NCI-H69 (cell line): ENCODE measurements around the gene FOXJ3.

Source experiments
- DNase-seq: peaks from one replicate; lab custom pipeline; 2025; lab: John Stamatoyannopoulos, UW

Gene FOXJ3

GRCh38 chr1:42144711-42145388 lies 190.2 kb downstream of the FOXJ3 start:
- DNase-seq, result peak; percentile 51

- peak; percentile 39 for DNase-seq
Observed at GRCh38 chr1:42143896-42144710, 190.9 kb downstream of the FOXJ3 start.

- DNase-seq, result peak; percentile 31
Observed at GRCh38 chr1:42142894-42143675, 191.9 kb downstream of the FOXJ3 start.

GRCh38 chr1:42141978-42142377 lies 193.1 kb downstream of the FOXJ3 start:
- no peak for DNase-seq

- DNase-seq, result no peak
Observed at GRCh38 chr1:42140191-42140590, 194.8 kb downstream of the FOXJ3 start.

GRCh38 chr1:42139444-42139843 lies 195.6 kb downstream of the FOXJ3 start:
- no peak for DNase-seq

- no peak for DNase-seq
Observed at GRCh38 chr1:42138586-42138985, 196.4 kb downstream of the FOXJ3 start.

GRCh38 chr1:42137766-42138165 lies 197.3 kb downstream of the FOXJ3 start:
- DNase-seq, result peak; percentile 8

GRCh38 chr1:42136466-42136865 lies 198.6 kb downstream of the FOXJ3 start:
- no peak for DNase-seq

- DNase-seq, result no peak
Observed at GRCh38 chr1:42135426-42135825, 199.6 kb downstream of the FOXJ3 start.

- no peak for DNase-seq
Observed at GRCh38 chr1:42133809-42134526, 201.1 kb downstream of the FOXJ3 start.

- DNase-seq, result no peak
Observed at GRCh38 chr1:42133390-42133789, 201.6 kb downstream of the FOXJ3 start.

GRCh38 chr1:42130061-42130660 lies 204.9 kb downstream of the FOXJ3 start:
- no peak for DNase-seq

GRCh38 chr1:42128964-42129363 lies 206.1 kb downstream of the FOXJ3 start:
- DNase-seq, result no peak

- no peak for DNase-seq
Observed at GRCh38 chr1:42128499-42128898, 206.5 kb downstream of the FOXJ3 start.

- DNase-seq, result no peak
Observed at GRCh38 chr1:42127767-42128166, 207.3 kb downstream of the FOXJ3 start.
